HG03520 (cell line): ENCODE data around the gene STMP1.
"Not testable (repeated sequence)": the region's sequence is repeated elsewhere in the genome, so short reads cannot be mapped to it uniquely, and the experiment has no call there.

Experiments used
- ATAC-seq: cut with Tn5 transposase; IDR thresholded peaks from one replicate; pipeline ENCODE4 v1.9.1; 2021; ENCODE audit warnings: mild to moderate bottlenecking, moderate library complexity; ENCODE audit not compliant: unreplicated experiment

Gene STMP1

GRCh38 chr7:135664046-135664589 lies 1.8 kb downstream of the STMP1 start:
- ATAC-seq, result no peak

DNA sequence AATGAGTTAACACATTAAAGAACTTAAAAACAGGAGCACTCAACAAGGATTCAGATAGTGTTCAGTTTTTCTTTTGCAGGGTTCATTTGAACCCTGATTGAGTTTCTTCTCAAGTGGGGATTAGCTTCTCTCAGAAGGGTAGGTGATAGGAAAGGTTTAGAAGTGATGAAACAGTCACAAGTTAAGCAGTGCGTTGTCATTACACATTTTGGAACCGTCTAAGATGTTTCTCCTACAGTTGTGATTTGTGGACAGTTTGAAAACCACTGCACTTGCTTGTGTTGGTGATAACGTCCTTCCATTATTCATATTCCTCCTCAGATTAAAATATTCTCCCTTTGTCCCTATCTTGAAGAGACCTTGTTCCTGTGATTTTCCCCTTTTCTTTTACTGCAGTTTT lies 2.7 kb downstream of the STMP1 start:
- no peak for ATAC-seq

- no peak for ATAC-seq
Measured at GRCh38 chr7:135666156-135666555, 3.8 kb downstream of the STMP1 start.

GRCh38 chr7:135666846-135667245 lies 4.5 kb downstream of the STMP1 start:
- no peak for ATAC-seq

DNA sequence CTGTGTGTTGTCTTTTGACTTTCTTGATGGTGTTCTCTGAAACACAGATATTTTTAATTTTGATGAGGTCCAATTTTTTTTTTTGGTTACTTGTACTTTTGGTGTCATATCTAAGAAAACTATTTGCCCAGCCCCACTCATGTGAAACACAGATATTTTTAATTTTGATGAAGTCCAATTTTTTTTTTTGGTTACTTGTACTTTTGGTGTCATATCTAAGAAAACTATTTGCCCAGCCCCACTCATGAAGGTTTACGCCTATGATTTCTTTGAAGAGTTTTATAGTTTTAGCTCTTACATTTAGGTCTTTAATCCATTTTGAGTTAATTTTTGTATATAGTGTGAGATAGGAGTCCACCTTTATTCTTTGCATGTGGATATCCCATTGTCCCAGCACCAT lies 5.3 kb downstream of the STMP1 start:
- ATAC-seq, result not testable (repeated sequence)

GRCh38 chr7:135668852-135669395 lies 6.6 kb downstream of the STMP1 start:
- not testable (repeated sequence) for ATAC-seq

DNA sequence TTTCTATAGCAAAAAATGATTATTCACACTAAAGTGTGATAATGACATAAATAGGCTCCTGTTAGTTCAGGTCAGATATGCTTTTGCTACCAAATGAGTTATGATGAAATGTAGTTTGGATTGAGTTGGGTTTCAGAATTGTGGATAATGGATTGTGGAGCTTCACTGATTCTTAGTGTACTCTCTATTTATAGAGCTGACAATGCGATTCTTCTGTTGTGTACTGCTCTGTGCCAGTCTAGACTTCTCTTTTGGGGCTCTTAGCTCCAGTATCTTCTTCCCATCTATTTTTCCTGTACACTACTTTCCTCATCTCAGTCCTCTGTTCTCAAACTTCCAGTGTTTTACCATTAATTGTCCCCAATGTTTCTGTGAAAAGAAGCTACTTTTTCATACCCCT lies 7.5 kb downstream of the STMP1 start:
- ATAC-seq, result no peak

GRCh38 chr7:135670179-135670578 lies 7.9 kb downstream of the STMP1 start:
- no peak for ATAC-seq

DNA sequence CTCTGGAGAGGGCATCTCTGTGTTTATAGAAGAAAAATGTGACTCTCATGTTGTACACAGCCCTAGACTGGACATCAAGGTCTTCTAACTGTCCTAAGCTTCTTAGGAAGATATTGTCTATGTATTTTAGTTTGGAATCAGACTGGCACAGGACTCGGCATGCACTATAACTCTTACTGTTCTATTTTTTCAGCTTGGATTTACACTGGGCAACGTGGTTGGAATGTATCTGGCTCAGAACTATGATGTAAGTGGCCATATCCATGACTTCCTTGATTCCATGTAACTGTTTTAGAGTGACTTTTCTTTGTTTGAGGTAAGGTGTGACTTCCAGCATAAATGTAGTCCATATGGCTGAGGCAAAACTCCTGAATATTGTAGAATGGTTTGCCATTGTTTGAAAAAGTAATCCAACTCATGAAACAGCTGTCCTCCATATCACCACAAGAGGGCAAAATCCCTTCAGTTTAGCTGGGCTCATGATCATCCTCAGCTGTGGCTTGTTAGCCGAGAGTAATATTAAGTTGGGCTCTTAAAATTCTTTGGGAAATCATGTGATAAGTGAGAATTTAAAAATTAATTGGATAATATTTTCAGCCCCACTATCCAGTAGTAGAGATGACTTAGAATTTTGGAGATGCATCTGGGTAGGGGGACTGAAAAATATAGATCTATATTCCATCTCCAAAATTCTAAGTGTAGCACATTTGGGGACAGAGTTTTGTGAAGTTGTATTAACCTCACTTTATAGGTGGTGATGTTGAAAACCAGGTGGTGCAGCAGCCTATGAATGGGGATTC lies 10.4 kb downstream of the STMP1 start:
- ATAC-seq, result peak; percentile 89

GRCh38 chr7:135673360-135673706 lies 11.0 kb downstream of the STMP1 start:
- no peak for ATAC-seq

DNA sequence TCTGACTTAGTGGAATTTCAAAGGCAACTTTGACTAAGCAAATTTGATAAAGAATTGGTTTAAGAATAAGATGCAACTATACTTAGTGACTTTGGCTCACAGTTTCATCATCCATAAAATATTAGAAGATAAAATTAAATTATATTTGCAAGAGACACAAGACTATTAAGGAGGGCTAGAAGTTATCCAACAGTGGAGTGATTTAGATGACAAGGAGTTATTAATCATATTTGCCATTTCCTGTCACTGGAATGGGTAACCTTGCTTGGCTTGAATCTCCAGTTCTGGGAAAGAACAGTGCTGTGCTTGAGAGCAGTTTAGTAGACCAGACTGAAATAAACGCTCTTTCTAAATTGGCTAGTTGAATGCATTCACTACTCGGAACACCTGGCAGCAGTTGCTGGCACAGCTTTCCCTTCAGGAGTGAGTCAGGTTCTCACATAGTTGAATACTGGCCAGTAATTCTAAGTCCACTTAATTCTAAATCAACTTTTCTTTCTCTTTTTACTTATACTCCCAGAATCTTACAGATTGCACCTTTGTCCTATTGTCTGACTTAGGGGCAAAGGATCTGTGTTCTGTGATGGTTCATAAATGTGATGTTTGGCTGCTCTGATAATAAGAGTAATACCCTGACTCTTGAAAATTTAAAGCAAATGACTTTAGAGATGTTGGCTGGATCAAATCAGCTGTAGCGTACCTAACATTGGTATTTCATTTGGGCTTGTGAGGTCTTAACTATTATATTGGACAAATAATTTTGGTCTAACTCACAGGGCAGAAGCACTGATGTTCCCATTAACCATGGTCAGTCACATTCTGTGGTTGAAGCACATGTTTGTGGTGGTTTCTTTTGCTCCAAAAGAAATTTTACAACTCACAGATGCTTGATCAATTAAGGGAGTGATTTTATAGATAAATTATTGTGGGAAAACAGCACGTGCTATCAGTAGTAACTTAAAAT lies 16.6 kb downstream of the STMP1 start:
- ATAC-seq, result no peak

GRCh38 chr7:135681762-135682161 lies 19.4 kb downstream of the STMP1 start:
- ATAC-seq, result no peak

- ATAC-seq, result no peak
Measured at GRCh38 chr7:135682191-135682590, 19.9 kb downstream of the STMP1 start.

DNA sequence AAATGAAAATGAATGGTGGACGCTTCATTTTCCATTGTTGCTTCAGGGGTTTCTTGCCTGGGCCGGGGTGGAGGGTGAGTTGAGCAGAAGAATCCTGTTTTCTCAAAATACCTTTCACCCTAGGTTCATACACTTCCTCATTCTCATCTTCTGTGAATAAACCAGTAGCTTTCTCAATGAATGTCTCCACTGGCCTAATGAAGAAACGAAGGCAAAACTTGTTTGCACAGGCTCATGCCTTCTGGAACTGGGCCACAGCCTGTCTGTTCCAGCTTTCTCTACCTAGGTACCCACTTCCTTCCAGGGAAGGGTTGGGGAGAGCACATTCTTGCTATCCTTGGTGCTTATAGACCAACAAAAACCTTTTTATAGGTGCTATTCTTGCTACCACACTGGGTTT lies 21.3 kb downstream of the STMP1 start:
- no peak for ATAC-seq

DNA sequence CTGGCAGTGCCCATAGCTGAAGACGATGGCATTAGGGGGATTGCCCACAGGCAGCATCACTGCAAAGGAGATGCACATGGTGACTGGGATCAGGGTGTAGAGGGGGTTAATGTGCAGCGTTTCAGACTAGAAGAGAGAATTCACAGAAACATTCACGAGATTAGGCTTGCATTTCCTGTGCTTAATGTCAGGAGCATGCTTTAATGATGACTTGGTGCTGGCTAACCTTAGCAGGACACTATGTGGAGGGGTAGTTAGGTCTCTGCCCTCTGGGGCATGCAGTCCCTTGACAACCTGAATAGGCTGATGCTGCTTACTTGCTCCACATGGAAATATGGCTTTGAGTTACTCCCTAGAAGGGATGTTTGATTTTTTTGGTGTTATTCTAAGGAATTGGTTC lies 21.8 kb downstream of the STMP1 start:
- no peak for ATAC-seq

DNA sequence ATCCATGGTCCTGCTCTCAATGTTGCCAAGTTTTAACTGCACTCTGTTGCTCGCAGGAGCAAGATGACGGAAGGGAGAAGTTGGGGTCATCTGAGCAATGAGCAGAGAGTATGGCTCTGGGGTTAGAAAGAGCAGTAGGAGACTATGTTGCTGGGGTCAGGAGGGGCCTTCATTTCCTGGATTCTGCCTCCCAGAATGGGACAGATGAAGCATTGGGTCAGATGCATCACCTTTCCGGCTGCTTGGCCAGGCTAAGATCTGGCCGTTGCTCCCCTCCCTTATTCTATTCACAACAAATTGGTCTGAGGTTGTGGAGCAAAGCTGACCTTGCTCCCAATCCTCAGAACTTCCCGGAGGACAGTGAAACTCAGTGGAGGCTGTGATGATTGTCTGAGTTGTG lies 22.4 kb downstream of the STMP1 start:
- ATAC-seq, result no peak

DNA sequence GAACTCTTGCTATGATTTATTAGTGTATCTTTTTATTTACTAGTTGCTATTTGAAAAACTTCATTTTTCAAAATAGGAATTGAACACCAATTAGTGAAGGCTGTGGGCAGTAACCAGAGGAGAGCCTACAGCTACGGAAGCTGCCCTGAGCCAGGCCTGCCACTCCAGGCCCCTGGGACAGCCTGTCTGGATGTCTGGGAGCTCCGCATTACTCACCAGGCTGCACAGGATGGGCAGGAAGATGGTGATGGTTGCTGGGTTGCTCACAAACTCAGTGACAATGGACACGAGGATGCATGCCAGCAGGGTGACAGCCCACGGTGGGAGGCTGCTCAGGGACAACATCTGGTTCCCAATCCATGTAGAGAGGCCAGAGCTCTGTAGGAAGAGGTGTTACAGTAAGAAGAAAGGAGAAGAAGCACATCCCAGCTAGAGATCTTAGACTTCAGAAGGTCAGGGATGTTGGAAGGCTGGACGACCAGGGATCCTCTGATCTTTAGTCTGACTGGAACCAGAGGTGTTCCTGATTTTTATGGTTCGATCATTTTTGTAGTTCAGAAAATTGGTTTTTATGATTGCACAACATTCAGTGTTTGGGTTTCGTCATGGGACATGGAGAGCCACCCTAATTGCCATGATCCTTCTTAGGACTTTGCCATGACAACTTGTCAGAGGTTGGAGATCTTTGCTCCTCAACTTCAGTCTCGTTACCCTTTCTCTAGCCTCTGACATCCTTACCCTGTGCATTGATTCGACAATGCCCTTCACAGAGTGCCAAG lies 23.2 kb downstream of the STMP1 start:
- no peak for ATAC-seq

DNA sequence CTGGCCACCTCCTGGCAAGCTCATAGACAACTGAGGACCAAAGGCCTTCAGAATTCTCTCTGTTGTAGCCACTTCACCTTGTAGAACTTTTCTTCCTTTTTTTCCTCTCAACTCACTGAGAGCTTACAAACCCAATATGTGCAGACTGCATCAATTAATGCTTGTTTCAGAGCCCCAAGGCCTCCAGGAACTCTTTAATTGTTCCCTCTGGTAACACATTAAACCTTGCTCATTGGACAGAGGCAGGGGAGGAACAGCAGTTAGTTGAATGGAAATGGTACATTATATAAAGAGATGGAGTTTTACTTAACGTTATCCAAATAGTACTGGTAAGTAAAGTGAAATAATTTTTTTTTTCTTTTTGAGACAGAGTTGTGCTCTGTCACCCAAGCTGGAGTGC lies 25.2 kb downstream of the STMP1 start:
- no peak for ATAC-seq

DNA sequence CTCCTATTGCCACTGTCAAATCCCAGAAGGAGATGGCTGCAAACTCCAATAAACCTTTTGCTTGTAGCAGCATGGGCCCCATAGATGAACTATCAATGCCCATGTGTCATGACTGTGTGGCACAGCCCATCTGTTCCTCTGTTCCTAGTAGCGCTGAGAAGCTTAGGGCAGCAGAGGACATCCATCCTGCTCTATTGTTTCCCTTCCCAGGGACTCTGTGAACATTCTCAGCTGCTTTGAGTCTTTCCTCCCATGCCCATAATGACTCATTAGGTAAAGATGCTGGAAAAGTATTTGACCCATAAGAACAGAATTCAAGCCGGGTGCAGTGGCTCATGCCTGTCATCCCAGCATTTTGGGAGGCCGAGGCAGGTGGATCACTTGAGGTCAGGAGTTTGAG lies 28.3 kb downstream of the STMP1 start:
- no peak for ATAC-seq

GRCh38 chr7:135692055-135692454 lies 29.7 kb downstream of the STMP1 start:
- no peak for ATAC-seq

- ATAC-seq, result not testable (repeated sequence)
Measured at GRCh38 chr7:135692606-135693005, 30.3 kb downstream of the STMP1 start.
